HT-29 (cell line): Measurements from ENCODE around the gene TMX4. TPM values are rescaled to one million over a fixed set of nuclear protein-coding genes. Genes with fewer than 3 reads are reported as not detected.
"Not testable (repeated sequence)": the region's sequence is repeated elsewhere in the genome, so short reads cannot be mapped to it uniquely, and the experiment has no call there.

ENCODE experiments used
- DNase-seq: peaks from one replicate; pipeline ENCODE4 v3.0.0-alpha.2; 2015; ENCODE audit warnings: low spot score
- total RNA-seq: library from RNA; depleted of rRNA; stranded (reverse); fragments of >200 nt; shearing (Covaris generic); gene quantifications from 2 replicates; pipeline ENCODE4 v1.2.3, GENCODE V29; 2014; rRNA removed

The TMX4 gene, protein sequence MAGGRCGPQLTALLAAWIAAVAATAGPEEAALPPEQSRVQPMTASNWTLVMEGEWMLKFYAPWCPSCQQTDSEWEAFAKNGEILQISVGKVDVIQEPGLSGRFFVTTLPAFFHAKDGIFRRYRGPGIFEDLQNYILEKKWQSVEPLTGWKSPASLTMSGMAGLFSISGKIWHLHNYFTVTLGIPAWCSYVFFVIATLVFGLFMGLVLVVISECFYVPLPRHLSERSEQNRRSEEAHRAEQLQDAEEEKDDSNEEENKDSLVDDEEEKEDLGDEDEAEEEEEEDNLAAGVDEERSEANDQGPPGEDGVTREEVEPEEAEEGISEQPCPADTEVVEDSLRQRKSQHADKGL
- total RNA-seq, result 9.4 and 10.1 TPM in 2 replicates

DNA sequence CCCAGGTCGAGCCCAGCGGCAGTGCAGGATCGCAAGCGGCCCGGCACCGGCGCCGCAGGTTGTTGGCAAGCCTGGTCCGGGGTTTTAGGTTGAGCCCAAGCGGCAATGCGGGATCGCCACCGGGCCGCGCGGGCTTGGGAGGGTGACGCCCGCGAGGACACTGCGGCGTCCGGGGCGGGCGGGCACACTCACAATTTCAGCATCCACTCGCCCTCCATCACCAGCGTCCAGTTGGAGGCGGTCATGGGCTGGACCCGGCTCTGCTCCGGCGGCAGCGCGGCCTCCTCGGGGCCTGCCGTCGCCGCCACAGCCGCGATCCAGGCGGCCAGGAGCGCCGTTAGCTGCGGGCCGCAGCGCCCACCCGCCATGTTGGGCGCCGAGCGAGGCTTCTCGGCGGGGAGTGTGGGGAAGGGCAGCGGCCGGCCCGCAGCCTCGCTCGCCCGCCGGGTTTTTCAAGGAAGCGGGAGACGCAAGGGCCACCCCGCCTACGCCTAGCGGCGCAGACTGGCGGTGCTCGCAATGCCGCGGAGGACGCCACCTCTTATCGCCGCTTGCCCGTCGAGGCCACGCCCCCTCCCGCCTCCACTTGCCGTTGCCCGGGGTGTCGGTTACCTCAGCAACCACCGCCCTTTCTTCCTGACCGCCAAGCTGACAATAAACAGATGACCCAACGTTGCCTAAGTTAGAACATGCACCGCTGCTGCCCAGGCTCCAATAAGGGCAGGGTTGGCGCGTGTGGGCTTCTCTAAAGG is at the start of gene TMX4:
TSS of gene TMX4 (minus strand) at position 516 of the 752 bp plus-strand sequence. CDS start at position 368, 148 bp downstream.
- DNase-seq, result peak; percentile 94

DNA sequence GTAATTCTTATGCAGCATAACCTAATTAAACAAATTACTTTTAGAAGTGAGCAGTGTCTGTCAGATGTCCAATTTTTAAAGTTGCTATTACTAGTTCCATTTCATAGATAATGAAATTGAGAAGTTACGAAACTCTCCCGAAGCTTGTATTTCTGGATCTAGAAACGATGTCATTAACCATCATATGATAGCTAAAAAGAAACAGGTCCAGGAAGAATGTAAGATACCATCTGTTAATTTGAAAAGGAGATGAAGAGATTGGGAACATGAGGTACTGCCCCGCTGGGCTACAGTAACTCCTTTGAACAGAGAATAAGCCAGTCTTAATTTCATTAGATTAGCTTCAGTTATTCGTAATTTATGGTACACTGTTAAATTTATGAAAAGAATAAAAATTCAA is 47.5 kb upstream of the TMX4 start:
- DNase-seq, result no peak

DNA sequence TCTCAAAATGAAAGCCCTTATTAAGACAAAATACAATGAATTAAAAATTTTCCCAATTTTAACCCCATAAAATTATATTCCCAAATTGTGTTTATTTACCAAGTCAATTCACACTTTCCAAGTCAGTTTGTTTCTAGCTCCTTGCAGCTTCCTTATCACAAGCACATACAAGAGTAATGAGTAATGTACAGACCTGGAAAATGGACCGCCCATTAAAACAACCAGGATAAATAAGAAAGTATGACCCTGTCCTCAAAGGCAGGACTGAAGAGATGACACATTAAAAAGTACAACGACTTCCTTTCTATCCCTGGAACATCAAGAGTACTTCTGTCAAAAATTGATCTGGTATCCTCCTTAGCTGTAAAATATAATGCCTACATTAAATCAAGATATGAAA is 47.1 kb upstream of the TMX4 start:
- peak; percentile 43 for DNase-seq

DNA sequence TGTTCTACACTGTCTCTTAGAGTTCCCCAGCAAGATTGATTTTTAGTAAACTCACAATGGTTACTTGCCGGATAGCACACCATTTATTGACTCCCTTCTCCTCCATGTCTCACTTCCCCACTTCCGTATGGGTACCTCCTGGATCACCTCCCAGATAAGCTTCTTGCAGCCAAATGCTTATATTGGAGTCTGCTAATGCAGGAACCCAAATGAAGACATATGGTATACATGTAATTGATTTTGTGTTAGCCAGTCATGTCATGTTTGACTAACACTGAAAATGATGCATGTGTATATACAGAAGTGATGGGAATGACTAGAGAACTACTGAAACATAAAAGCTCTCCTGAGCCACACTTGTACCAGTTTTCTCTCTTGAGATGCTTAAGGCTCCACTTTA is 46.1 kb upstream of the TMX4 start:
- DNase-seq, result no peak

DNA sequence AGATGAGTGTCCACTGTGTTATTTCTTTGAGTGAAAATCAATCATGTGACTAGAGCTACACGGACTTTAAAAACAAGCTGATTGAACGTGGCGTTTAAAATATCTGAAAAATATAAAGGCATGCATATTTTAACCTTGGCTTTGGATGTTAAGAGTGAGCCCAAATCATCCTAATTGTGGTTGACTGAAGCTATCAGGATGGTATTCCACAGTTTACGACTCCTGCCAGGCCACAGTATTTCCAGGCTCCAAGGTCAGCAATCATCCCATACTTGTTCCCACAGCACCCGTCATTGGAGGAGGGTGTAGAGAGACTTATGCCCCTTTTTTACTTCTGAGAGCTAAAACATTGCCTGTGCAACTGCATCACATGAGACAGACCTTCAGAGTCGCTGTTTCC is 43.2 kb upstream of the TMX4 start:
- DNase-seq, result no peak

DNA sequence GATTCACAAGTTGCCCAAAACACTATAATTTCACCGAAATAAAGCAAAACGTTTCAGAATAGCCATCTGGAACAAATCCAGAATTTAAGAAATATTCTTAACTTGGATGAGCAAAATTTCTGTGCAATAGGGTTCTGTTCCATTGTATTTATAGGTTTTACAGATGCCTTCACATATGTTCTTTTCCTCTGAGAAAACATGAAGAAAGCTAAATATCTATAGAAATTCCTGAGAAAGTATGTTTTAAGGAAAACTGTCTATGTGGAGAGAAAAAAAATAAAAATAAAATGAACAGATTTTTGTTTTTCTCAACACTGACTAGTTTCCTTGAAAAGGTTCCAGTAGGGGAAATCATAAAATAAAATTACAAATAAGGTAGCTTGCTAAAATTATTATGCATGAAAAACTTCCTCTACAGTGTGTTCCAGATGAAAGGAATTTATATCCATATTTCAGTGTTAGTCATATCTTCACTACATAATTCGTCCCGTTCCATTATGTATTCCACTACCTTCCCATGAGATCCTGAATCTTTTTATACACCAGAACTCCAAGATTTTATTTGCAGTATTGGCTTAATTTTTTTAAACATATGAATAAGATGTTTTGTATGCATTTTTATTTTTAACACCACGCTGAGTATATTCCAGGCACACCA is 42.4 kb upstream of the TMX4 start:
- DNase-seq, result no peak

DNA sequence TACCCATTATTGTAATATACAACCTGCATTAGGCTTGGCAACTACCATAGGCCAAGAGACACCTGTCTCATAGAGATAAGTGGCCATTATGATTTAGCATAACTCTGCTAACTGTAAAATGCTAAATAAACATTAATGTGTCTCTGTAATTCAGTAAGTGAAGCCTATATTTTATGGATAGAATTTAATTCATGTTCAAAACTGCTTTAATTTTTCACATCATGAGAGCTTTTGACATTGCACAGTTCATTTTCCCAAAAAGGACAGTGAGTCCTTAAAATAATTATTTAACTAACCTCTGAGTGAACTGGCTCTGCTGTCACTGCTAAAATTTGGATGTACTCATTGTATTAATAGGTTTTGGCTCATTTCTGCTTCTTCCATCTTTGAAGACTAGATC is 41.4 kb upstream of the TMX4 start:
- DNase-seq, result no peak

DNA sequence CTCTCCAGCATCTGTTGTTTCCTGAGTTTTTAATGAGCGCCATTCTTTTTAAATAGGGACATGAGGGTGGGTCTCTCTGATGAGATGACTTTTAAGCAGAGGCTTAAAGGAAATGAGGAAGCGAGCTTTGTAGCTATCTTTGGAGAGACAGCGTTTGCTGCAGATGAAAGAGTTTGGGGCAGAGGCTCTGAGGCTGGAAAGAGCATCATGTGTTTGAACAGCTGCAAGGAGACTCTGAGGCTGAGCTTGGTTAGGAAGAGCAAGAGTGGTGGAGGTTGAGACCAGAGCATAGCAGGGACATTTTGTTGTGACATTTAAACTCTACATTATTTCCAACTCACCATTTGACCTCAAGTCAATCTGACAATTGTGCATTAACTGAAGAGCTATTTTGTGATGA is 38.3 kb upstream of the TMX4 start:
- no peak for DNase-seq

DNA sequence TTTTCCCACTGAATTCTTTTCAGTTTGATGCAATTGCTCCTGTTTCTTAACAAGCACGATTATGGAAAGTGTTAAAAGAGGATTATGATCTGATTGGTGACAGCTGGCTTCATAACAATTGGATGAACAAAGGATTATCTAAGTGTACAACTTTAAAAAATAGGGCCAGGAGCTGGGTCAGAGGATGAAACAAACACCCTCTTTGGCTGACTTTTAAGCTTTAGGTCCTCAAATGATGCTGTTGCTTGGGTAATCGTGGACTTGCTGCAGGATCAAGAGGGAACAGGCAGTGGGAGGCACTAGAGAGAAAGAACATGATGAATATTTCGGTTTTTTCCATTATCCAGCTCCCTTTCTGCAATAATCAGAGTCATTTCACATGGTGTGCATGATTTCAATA is 35.5 kb upstream of the TMX4 start:
- no peak for DNase-seq

DNA sequence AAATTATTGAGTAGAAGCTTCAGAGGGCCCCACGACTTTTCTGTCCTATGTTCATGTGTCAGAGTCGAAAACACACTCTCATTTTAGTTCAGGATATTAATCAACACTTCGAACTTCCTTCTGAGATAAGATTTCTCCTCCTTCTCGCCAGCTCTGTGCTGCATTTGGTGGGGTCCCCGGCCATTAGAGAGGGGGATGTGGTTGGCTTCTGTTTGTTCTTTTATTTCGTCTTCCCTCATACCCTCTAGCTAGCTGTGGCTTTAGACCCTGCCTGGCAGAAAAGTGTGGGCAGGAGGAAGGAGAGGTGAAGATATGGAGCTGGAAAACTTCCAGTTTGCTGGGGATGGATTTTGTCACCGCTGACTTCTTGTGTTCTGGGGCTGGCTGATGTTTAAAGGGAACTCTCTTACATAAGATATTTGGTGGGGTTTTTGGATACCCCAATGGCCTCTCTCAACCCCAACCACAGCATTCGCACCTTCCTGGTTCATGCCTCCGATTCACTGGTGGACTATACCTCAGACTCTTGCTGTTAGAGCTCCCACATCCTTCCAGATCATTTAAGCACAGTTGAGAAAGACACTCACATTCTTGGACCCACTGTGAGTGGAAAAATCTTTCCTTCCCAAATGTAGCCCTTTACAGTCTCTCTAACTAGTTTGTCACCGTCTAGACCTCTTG is 30.7 kb upstream of the TMX4 start:
- DNase-seq, result no peak

DNA sequence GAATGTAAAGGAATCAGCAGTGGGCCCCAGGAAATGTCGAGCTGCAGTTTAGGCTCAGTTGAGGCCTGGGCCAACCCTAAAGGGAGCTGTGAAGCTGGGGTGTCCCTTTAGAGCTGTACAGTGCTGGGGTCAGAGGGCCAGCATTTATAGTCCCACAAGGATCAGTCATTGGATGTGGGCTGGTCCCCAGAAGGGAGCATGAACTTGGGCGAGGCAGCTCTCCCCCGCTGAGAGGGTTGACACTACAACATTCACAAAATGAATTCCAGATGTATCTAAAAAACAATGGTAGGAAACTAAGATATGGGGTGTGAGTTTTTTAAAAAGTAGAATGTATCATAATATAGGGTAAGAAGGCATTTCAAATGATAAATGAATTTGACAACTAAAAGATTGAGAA is 29.7 kb upstream of the TMX4 start:
- no peak for DNase-seq

DNA sequence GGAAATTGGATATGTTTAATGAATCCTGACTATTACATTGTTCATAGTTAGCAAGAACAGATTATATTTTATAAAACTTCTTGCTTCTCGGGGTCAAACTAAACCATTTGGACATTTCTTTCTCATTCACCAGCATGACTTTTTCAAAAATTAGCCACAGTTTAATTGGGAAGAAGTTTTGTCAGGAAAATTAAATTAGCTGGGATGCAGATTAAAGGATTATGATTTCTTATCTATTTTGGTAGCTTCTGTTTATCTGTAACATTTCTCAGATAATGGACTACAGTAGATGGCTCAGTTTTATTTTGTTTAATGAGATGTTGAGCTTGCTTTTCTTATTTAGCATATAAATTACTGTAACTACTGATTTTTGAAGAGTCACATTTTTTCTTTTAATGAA is 26.4 kb upstream of the TMX4 start:
- DNase-seq, result no peak

DNA sequence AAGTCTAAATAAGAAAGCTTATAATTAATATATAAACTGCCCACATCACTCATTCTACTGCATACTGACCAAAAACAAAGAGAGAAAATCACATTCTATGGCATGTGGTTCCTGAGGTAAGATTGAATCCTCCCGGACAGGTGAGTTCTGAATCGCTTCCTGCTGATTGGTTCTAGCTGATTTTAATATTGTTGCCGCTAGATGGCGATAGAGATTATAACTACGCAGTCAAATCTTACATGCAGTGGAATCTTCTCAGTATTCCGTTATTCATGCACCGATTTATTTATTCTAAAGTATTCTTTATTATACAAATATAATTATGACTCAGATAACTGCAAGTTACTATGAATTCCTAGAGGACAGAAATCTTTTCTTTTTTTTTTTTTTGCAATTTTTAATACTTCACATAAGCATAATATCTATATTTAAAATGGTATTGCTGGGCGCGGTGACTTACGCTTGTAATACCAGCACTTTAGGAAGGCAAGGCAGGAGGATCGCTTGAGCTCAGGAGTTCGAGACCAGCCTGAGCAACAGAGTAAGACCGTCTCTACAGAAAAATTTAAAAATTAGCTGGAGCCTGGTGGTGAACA is 24.2 kb upstream of the TMX4 start:
- peak; percentile 84 for DNase-seq

DNA sequence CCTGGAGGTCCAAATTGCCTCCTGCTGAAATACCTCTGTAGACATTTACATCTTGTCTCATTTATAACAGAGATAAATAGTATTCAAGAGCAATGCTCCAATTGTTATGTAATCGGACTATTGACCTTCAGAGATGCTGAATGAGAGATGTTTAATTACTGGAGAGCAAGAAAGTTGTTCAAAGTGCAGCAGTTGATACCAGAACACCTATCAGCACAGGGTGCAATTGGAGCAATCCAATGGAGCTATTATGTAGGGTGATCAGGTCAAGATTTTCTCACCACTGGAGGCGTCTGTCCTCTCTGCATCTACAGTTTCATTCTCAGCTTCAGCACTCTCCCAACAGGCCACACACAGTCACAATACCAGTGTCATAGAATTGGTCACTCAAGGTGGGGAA is 19.5 kb upstream of the TMX4 start:
- DNase-seq, result peak; percentile 29

DNA sequence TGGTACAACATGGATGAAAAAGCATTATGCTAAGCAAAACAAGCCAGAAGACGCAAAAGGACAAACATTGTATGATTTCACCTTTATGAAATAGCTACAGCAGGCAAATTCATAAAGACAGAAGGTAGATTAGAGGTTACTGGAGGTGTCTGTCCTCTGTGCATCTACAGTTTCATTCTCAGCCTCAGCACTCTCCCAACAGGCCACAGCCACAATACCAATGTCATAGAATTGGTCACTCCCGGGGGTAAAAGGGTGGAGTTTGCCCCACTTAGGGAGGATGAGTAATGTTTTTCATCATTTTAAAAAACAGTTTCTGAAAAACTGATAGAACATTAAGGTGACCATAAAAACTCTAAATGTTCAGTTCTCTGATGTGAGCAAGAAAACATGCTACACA is 17.2 kb upstream of the TMX4 start:
- no peak for DNase-seq

DNA sequence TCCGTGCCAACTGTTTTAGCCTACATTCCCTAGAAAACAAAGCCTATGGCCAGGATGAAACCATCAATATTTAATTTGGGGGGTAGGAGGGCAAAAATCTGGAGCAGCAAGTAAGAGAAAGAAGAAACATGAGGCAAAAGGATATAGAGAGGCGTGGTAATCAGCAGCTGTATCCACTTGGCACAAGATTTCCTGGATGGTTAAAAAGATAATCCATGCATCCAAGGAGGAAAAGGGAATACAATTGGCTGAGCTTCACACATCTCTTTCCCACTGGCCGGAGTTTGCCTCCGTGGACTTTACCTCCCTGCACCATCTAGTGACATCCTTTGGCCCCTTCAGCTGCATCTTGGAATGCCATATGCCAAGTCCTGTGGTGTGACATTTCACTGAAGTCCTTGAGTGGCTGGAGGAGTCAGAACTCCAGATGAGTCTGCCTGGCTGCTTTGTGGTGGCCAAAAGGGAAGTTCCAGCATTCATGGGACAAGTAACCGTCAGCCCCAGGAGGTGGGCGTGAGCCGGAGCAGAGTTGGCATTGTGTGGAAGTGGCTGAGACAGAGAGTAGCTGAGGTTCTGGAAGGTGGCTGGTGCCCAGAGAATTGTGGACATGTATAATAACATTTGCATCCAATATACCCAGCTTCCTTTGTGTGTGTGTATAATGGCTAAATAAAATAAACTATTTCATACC is 13.7 kb upstream of the TMX4 start:
- DNase-seq, result no peak

DNA sequence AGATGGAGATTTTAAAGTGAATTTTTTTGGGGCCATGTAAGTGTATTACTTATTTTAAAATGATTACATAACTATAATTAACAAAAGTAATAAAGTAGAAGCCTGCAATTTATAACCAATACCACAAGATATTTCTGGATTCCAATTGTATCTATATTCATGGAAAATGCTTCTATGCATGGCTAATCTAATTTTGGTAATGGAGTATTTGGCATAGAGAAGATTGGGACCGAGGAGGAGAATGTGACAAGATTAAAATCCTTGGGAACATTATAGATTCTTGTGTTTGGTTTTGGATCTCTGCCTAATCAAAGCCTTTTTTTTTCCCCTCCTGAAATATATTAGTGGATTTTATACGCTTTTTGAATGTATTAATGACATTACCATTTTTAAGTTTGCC is 12.9 kb upstream of the TMX4 start:
- no peak for DNase-seq

DNA sequence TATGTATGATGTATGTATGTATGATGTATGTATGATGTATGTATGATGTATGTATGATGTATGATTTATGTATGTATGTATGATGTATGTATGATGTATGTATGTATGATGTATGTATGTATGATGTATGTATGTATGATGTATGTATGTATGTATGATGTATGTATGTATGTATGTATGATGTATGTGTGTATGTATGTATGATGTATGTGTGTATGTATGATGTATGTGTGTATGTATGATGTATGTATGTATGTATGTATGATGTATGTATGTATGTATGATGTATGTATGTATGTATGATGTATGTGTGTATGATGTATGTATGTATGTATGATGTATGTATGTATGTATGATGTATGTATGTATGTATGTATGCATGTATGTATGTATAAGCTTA is 12.0 kb upstream of the TMX4 start:
- not testable (repeated sequence) for DNase-seq

DNA sequence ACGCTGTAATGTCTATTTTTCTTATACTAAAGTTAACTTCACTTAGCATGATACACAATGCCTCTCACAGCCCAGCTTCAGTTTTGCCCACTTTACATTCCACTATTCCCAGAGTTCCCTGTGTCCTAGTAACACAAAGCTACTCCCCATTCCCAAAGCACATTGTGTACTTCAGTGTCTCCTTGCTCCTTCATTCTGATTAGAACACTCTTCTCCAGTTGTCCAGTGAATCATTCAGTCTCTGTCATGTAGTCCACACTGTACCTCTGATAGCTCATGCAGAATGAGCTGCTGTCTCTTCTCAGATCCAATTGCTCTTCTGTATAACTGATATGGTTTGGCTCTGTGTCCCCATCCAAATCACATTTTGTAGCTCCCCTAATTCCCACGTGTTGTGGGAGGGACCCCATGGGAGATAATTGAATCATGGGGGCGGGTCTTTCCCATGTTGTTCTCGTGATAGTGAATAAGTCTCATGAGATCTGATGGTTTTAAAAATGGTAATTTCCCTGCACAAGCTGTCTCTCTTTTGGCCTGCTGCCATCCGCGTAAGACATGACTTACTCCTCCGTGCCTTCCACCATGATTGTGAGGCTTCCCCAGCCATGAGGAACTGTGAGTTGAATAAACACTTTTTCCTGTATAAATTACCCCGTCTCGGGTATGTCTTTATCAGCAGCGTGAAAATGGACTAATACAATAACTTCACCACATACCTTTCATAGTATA is 2.1 kb upstream of the TMX4 start:
- no peak for DNase-seq

DNA sequence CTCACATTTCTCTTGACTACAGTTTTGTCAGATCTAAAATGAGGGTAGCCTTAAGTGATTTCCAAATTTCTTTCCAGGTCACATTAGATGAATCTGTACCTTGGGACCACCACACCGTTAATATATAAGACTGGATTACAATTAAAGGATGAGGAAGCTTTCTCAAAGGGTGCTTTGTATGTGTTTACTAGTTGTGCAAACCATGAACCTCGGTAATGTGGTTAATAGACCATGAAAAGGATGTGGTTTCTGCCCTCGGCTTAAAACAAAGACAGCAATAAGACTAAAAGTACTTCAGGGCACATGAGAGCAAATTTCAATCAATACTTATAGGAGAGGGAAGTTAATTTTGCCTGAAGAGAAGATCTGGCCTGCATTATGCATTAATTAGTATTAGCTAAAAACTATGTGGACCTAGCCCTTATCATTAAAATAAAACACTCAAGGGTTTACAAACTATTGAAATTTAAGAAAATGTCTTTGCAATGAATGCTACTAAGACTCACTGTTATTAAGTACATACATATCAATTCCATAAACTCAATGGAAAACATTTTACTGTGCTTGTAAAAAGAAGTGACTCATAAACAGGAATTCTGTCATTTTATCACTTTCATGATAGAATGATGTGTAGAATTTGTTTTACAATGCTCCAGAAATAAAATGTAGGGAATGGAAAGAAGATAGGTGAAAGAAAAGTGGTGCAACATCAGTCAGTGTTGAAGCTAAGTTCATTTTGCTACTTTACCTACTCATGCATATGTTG is 936 bp upstream of the TMX4 start:
- peak; percentile 51 for DNase-seq
